HepG2 (cell line): Measurements from ENCODE around the gene P3H4. TPM values are rescaled to one million over a fixed set of nuclear protein-coding genes. Genes with fewer than 3 reads are reported as not detected.

Experiments used
- CEBPG ChIP-seq: IDR thresholded peaks from 2 replicates; pipeline ENCODE4 v1.6.1; 2016
- CREB1 ChIP-seq, 2 experiments: fragments of 450-650 bp in 1 of 2; IDR thresholded peaks; 2 replicates each; pipeline ENCODE4 v1.6.1; 2016 to 2017; ENCODE audit warnings: control low read depth in 1 of 2, mild to moderate bottlenecking in 1 of 2, missing compliant biosample characterization in 1 of 2, missing genetic modification characterization in 1 of 2
- GATAD2A ChIP-seq: IDR thresholded peaks from 2 replicates; pipeline ENCODE4 v1.6.1; 2016
- NFIC ChIP-seq: IDR thresholded peaks from 2 replicates; pipeline ENCODE4 v1.6.1; 2012; ENCODE audit warnings: mild to moderate bottlenecking, low read length, inconsistent platforms
- PCBP2 ChIP-seq: fragments of 200-400 bp; formaldehyde crosslinking; optimal IDR thresholded peaks from 2 replicates; pipeline ENCODE3; 2018; ENCODE audit warnings: low read length, low read depth; ENCODE audit not compliant: poor library complexity, severe bottlenecking
- RARA ChIP-seq: IDR thresholded peaks from 2 replicates; pipeline ENCODE4 v1.6.1; 2016; ENCODE audit warnings: missing genetic modification reagents, missing compliant biosample characterization
- TBL1XR1 ChIP-seq: fragments of 150-350 bp; IDR thresholded peaks from 2 replicates; pipeline ENCODE4 v1.6.1; 2014; ENCODE audit warnings: borderline replicate concordance, low read length; ENCODE audit not compliant: partially characterized antibody
- ZBTB21 ChIP-seq: sonication (generic); formaldehyde crosslinking; IDR thresholded peaks from 2 replicates; pipeline ENCODE4 v1.4.0; 2020; ENCODE audit warnings: missing genetic modification reagents
- ZNF180 ChIP-seq: sonication (generic); formaldehyde crosslinking; IDR thresholded peaks from 2 replicates; pipeline ENCODE4 v1.4.0; 2020; ENCODE audit warnings: low read depth, missing genetic modification reagents, borderline replicate concordance
- ZNF780A ChIP-seq: sonication (generic); formaldehyde crosslinking; IDR thresholded peaks from 2 replicates; pipeline ENCODE4 v1.8.0; 2022; ENCODE audit warnings: mild to moderate bottlenecking, missing genetic modification reagents, moderate library complexity
- polyA plus RNA-seq, 8 experiments: library from polyadenylated mRNA; depleted of rRNA in 3 of 8; stranded (reverse) in 7 of 8; unstranded in 1 of 8; fragments of >200 nt; fragmentation: Illumina TruSeq in 4 of 8; extraction: Trizol in 4 of 8; gene quantifications; 2 replicates each; pipeline versions ENCODE4 v1.2.1 to v1.2.3, GENCODE V29; 2011 to 2016; ENCODE audit warnings: low read depth in 4 of 8, missing spikeins in 1 of 8, mixed read lengths in 1 of 8; ENCODE audit not compliant: insufficient read depth in 1 of 8
- total RNA-seq, 5 experiments: library from RNA; depleted of rRNA; stranded (reverse); fragments of >200 nt; fragmentation: Illumina TruSeq; extraction: Trizol; gene quantifications; 2 replicates each; pipeline ENCODE4 v1.2.3, GENCODE V29; 2016; ENCODE audit warnings: low read depth in 1 of 5
- TF ChIP-seq, protein P1 (sequence below): sonication (generic); formaldehyde crosslinking; IDR thresholded peaks from 2 replicates; pipeline ENCODE4 v1.8.0; 2022; ENCODE audit warnings: mild to moderate bottlenecking, missing genetic modification reagents, moderate library complexity
- TF ChIP-seq, protein P2 (sequence below): fragments of 450-650 bp; IDR thresholded peaks from 2 replicates; pipeline ENCODE4 v1.6.1; 2016
- TF ChIP-seq, protein P3 (sequence below): sonication (generic); formaldehyde crosslinking; conservative IDR thresholded peaks from 2 replicates; pipeline ENCODE4 v1.4.0; 2020; ENCODE audit warnings: missing genetic modification reagents
- TF ChIP-seq, protein P4 (sequence below): sonication (generic); formaldehyde crosslinking; conservative IDR thresholded peaks from 2 replicates; pipeline ENCODE4 v1.8.0; 2022; ENCODE audit warnings: low read depth, missing genetic modification reagents
- TF ChIP-seq, protein P5 (sequence below): sonication (generic); formaldehyde crosslinking; IDR thresholded peaks from 2 replicates; pipeline ENCODE4 v1.4.0; 2020; ENCODE audit warnings: missing genetic modification reagents
- TF ChIP-seq, protein P6 (sequence below): sonication (generic); formaldehyde crosslinking; IDR thresholded peaks from 2 replicates; pipeline ENCODE4 v1.4.0; 2020; ENCODE audit warnings: missing genetic modification reagents

P3H4 gene
- total and polyA plus RNA-seq, 2 of the 13 experiments (the other 11 are each of a cell fraction or from before 2014, with no cell fraction given): 37.1 to 50.6 TPM

DNA sequence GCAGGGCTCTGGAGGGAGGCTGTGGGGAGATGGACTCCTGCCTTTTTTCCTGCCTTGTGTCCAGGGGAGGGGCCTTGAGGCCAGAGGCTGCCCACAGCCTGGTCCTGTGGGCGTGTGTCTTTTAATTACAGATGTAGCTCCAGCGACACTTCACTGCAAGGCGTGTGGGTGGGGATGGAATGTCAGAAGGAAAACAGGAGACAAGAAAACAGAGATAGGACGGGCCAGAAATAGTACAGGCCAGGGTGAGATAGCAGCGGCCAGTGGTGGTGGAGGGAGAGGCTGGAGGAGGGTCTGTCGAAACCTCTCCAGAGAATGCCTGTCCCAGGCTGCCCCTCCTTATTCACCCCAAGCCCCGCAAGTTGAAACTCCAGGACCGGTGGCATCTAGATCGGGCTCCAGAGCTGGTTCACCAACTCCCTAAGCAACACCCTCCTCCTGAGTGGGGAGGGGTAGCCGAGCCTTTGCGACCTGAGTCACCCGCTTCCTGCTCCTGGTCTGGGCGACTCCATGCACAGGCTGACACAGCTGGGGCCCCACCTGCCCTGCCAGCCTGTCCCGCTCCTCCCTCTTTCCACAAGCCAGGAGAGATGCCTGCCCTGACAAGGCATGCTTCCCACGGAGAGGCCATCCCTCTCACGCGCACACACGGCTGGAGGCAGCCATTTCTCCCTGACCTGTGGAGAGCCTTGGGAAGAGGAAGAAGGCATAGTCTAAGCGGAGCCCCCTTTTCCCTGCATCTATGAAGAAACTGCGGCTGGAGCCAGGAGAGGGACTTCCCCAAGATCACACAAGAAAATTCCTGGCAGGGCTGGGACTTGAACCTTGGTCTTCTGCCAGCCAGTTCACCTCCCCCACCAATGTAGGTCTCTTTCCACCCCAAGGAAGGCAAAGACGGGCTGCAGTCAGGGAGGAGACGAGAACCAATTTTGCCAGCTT, 18.6 kb downstream of the P3H4 start (continued):
- TF ChIP-seq, protein P1, sequence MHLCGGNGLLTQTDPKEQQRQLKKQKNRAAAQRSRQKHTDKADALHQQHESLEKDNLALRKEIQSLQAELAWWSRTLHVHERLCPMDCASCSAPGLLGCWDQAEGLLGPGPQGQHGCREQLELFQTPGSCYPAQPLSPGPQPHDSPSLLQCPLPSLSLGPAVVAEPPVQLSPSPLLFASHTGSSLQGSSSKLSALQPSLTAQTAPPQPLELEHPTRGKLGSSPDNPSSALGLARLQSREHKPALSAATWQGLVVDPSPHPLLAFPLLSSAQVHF: no peak
- TF ChIP-seq CEBPG (CRISPR knock-in tag) (no peak), NFIC (no peak), RARA (peak; percentile 32; the same call in 1 of the 2 replicates), ZNF180 (no peak), PCBP2 (no peak), GATAD2A (CRISPR knock-in tag) (peak; percentile 43; the same call in 1 of the 2 replicates), ZBTB21 (no peak), CREB1 (IDR thresholded peaks at IDR 0.05) (no peak), CREB1 (CRISPR knock-in tag; IDR thresholded peaks at IDR 0.05) (no peak), ZNF780A (no peak), TBL1XR1 (no peak)
- TF ChIP-seq, protein P2, sequence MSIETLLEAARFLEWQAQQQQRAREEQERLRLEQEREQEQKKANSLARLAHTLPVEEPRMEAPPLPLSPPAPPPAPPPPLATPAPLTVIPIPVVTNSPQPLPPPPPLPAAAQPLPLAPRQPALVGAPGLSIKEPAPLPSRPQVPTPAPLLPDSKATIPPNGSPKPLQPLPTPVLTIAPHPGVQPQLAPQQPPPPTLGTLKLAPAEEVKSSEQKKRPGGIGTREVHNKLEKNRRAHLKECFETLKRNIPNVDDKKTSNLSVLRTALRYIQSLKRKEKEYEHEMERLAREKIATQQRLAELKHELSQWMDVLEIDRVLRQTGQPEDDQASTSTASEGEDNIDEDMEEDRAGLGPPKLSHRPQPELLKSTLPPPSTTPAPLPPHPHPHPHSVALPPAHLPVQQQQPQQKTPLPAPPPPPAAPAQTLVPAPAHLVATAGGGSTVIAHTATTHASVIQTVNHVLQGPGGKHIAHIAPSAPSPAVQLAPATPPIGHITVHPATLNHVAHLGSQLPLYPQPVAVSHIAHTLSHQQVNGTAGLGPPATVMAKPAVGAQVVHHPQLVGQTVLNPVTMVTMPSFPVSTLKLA: no peak
- TF ChIP-seq, protein P3, sequence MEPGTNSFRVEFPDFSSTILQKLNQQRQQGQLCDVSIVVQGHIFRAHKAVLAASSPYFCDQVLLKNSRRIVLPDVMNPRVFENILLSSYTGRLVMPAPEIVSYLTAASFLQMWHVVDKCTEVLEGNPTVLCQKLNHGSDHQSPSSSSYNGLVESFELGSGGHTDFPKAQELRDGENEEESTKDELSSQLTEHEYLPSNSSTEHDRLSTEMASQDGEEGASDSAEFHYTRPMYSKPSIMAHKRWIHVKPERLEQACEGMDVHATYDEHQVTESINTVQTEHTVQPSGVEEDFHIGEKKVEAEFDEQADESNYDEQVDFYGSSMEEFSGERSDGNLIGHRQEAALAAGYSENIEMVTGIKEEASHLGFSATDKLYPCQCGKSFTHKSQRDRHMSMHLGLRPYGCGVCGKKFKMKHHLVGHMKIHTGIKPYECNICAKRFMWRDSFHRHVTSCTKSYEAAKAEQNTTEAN (CRISPR knock-in tag): no peak
- TF ChIP-seq, protein P4, sequence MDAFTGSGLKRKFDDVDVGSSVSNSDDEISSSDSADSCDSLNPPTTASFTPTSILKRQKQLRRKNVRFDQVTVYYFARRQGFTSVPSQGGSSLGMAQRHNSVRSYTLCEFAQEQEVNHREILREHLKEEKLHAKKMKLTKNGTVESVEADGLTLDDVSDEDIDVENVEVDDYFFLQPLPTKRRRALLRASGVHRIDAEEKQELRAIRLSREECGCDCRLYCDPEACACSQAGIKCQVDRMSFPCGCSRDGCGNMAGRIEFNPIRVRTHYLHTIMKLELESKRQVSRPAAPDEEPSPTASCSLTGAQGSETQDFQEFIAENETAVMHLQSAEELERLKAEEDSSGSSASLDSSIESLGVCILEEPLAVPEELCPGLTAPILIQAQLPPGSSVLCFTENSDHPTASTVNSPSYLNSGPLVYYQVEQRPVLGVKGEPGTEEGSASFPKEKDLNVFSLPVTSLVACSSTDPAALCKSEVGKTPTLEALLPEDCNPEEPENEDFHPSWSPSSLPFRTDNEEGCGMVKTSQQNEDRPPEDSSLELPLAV (CRISPR knock-in tag): no peak
- TF ChIP-seq, protein P5, sequence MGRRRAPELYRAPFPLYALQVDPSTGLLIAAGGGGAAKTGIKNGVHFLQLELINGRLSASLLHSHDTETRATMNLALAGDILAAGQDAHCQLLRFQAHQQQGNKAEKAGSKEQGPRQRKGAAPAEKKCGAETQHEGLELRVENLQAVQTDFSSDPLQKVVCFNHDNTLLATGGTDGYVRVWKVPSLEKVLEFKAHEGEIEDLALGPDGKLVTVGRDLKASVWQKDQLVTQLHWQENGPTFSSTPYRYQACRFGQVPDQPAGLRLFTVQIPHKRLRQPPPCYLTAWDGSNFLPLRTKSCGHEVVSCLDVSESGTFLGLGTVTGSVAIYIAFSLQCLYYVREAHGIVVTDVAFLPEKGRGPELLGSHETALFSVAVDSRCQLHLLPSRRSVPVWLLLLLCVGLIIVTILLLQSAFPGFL (CRISPR knock-in tag): no peak
- TF ChIP-seq, protein P6, sequence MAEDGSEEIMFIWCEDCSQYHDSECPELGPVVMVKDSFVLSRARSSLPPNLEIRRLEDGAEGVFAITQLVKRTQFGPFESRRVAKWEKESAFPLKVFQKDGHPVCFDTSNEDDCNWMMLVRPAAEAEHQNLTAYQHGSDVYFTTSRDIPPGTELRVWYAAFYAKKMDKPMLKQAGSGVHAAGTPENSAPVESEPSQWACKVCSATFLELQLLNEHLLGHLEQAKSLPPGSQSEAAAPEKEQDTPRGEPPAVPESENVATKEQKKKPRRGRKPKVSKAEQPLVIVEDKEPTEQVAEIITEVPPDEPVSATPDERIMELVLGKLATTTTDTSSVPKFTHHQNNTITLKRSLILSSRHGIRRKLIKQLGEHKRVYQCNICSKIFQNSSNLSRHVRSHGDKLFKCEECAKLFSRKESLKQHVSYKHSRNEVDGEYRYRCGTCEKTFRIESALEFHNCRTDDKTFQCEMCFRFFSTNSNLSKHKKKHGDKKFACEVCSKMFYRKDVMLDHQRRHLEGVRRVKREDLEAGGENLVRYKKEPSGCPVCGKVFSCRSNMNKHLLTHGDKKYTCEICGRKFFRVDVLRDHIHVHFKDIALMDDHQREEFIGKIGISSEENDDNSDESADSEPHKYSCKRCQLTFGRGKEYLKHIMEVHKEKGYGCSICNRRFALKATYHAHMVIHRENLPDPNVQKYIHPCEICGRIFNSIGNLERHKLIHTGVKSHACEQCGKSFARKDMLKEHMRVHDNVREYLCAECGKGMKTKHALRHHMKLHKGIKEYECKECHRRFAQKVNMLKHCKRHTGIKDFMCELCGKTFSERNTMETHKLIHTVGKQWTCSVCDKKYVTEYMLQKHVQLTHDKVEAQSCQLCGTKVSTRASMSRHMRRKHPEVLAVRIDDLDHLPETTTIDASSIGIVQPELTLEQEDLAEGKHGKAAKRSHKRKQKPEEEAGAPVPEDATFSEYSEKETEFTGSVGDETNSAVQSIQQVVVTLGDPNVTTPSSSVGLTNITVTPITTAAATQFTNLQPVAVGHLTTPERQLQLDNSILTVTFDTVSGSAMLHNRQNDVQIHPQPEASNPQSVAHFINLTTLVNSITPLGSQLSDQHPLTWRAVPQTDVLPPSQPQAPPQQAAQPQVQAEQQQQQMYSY (CRISPR knock-in tag): no peak
